Cardiac fibroblast (primary cell): Measurements from ENCODE around the gene CD151.
A peak's percentile ranks its signal among the peaks of the same experiment; 100 is the strongest.

Experiments used
- DNase-seq, 2 donors: peaks; one replicate each; pipeline versions ENCODE4 v3.0.0 to v3.0.0-alpha.2; 2010; ENCODE audit warnings: low read depth in 2 of 2
- H3K4me3 ChIP-seq, 2 donors: replicated peaks in 1 of 2; 1 replicate in 1 of 2; 2 replicates in 1 of 2; pipeline ENCODE4 v1.5.1; 2011; ENCODE audit warnings: low read depth in 2 of 2, low read length in 2 of 2, mild to moderate bottlenecking in 2 of 2, moderate library complexity in 1 of 2
- TF ChIP-seq, protein P1 (sequence below): IDR thresholded peaks from one replicate; pipeline ENCODE4 v1.5.1; 2011; ENCODE audit warnings: low read depth, mild to moderate bottlenecking, low read length, inconsistent platforms

The CD151 gene

DNA sequence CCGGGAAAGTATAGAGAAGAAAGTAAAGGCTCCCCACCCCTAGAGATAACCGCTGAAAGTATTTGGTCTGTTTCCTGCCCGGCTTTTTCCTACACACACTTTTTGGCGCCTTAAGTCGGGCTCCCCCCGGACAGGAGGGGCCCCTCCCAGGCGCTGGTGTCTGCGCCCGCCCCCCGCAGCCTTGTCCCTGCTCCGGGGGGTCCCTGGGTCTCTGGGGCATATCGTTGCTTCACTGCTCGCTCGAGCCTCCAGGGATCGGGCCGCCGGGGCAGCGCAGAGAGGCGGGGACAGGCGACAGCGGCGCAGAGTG is 6.0 kb upstream of the CD151 start:
- peak overlapping the region in 1 of 2 donors; percentile 22 for H3K4me3 ChIP-seq
- DNase-seq: no peak
- TF ChIP-seq, protein P1, sequence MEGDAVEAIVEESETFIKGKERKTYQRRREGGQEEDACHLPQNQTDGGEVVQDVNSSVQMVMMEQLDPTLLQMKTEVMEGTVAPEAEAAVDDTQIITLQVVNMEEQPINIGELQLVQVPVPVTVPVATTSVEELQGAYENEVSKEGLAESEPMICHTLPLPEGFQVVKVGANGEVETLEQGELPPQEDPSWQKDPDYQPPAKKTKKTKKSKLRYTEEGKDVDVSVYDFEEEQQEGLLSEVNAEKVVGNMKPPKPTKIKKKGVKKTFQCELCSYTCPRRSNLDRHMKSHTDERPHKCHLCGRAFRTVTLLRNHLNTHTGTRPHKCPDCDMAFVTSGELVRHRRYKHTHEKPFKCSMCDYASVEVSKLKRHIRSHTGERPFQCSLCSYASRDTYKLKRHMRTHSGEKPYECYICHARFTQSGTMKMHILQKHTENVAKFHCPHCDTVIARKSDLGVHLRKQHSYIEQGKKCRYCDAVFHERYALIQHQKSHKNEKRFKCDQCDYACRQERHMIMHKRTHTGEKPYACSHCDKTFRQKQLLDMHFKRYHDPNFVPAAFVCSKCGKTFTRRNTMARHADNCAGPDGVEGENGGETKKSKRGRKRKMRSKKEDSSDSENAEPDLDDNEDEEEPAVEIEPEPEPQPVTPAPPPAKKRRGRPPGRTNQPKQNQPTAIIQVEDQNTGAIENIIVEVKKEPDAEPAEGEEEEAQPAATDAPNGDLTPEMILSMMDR: no peak

DNA sequence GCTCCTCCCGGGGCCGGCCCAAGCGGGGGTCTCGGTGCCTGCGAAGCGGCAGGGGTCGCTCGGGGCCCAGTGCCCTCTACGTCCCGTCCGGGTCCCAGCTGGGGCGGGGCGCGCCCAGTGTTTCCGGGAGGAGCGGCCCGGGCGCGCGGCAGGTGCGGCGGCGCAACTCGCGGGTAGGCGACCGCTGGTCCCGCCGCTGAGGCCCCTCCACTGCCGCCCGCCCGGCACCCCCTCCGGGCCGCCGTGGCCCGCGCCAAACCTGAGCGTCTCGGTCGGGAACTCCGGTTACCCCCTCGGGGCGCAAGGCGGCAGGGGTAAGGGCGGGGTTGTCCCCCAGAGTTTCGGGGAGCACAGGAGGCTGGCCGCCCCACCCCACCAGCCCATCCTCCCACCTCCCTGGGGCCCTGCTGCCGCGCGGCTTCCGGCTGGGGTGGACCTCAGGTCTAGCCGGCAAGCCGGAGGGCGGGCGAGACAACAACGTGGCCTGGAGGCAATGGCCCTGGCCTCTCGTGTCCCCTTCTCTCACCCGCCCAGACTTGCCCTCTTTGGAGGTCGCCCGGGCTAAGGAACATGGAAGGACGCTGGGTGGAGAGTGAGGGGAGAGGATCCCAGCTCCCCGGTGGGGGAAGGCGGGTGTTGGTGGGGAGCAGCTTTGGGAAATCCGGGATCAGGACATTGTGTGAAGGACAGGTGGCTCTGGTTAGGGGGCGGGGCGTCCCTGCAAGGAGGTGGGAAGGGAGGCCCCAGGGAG is 5.4 kb upstream of the CD151 start:
- TF ChIP-seq, protein P1: no peak
- peak overlapping the region in 1 of 2 donors; percentile 22 for H3K4me3 ChIP-seq
- no peak for DNase-seq

DNA sequence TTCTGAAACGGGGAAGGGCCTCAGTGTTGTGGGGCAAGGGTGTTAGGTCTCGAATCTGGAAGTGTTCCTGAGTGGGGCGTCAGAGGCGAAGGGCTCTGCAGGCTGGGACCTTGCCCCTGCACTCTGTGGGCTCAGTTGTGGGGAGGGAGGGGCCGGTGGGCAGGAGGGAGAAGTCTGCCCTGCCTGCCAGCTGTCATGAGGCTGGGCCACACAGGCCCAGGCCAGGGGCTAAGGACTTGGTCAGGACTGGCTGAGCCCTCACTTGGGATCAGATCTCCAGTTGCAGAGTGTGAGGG is 4.9 kb upstream of the CD151 start, which contains the start of gene CRACR2B:
Gene CRACR2B (plus strand): TSS at position 23 of the 296 bp plus-strand sequence. CDS start 689 bp downstream, outside the sequence.
- DNase-seq: no peak
- TF ChIP-seq, protein P1: no peak
- H3K4me3 ChIP-seq: peak within 1 kb of the TSS in 1 of 2 donors; percentile 22

DNA sequence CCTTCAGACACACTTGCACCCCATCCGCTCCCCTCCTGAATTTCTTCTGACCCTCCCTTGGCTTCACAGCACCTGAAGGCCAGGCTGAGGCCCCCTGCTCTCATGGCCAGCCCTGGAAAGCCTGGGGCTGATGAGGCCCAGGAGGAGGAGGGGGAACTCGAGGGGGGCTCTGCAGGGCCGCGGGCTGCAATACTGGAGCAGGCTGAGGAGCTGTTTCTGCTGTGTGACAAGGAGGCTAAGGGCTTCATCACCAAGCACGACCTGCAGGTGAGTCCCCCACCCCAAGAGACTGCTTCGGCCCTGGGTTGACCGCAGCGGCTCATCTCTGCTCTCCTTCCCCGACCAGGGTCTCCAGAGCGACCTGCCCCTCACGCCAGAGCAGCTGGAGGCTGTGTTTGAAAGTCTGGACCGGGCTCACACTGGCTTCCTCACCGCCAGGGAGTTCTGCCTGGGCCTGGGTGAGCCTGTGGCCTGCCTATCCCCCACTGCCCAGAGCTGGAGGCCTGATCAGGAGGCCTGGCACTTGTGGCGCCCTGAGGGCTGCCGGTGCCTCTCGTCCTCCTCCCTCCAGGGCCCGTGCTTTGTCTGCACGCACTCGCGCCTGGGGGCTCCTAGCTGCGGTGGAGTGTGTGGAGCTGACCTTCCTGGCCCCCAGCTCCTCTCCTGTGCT is 4.1 kb upstream of the CD151 start:
- TF ChIP-seq, protein P1: no peak
- no peak for DNase-seq
- H3K4me3 ChIP-seq: no peak overlapping the region

DNA sequence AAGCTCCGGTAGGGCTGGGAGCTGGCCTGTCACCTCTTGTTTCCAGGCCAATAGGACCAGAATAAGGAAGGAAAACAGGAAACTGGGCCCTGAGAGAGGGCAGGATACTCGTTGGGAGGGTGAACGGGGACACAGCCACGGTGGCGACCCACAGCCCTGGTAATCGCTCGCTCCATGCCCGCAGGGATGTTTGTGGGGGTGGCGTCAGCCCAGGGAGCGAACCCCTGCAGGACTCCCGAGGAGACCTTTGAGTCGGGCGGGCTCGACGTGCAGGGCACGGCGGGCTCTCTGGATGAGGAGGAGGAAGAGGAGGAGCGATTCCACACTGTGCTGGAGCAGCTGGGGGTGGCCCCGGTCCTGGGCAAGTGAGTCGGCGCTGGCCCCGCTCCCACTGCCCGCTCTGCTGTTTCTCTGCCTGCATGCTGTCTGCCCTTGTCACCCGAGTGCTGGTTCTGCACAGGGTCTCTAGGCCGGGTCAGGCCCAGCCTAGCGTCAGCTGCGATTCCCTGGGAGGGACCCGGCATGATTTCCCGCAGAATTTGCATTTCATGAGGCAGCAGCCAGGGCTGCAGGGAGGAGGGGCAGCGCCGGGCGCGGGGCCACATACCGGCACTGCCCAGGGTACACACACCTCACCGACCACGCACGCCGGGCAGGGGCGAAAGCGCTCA is 3.4 kb upstream of the CD151 start:
- peak overlapping the region; percentile 11 to 18 for H3K4me3 ChIP-seq
- TF ChIP-seq, protein P1: no peak
- DNase-seq: no peak

DNA sequence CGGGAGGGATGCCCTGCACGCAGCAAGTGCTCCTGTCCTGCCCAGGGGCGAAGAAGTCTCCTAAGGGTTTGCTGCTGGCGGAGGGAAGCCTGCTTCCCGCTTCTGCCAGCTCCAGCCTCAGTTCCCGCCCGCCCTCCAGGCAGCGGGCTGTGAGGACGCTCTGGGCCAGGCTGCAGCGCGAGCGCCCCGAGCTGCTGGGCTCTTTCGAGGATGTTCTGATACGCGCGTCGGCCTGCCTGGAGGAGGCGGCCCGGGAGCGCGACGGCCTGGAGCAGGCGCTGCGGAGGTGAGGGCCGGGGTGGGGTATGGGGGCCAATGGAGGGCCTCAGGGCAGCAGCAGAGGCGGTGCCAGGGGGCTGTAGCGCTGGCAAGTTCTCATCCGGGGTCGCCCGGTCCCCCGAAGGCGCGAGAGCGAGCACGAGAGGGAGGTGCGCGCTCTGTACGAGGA is 2.9 kb upstream of the CD151 start:
- peak overlapping the region; percentile 18 to 19 for H3K4me3 ChIP-seq

More for the DNA sequence above, 2.9 kb upstream of the CD151 start:
- no peak for DNase-seq
- TF ChIP-seq, protein P1: no peak
